PFSK-1 (cell line): ENCODE data around the gene ZC3H12A.

ENCODE experiments used
- FOXP2 ChIP-seq: optimal IDR thresholded peaks from 2 replicates; pipeline ENCODE3; 2011; ENCODE audit warnings: borderline replicate concordance, control low read depth, inconsistent platforms; ENCODE audit not compliant: insufficient read depth; ENCODE audit errors: extremely low read length, extremely low read depth
- POLR2AphosphoS5 ChIP-seq: IDR thresholded peaks from 2 replicates; pipeline ENCODE4 v1.6.1; 2012; ENCODE audit warnings: low read depth, mild to moderate bottlenecking, control low read depth, low read length, moderate library complexity
- REST ChIP-seq, 2 experiments: IDR thresholded peaks; 2 replicates each; pipeline versions ENCODE4 v1.6.1 to v1.8.0; 2011 to 2012; ENCODE audit warnings: low read depth in 2 of 2, low read length in 2 of 2, control low read depth in 1 of 2, inconsistent platforms in 1 of 2, mild to moderate bottlenecking in 1 of 2, moderate library complexity in 1 of 2; ENCODE audit not compliant: insufficient read depth in 1 of 2
- SIN3A ChIP-seq: IDR thresholded peaks from 2 replicates; pipeline ENCODE4 v1.6.1; 2012; ENCODE audit warnings: mild to moderate bottlenecking, low read length, moderate library complexity, borderline replicate concordance; ENCODE audit not compliant: insufficient read depth
- TAF1 ChIP-seq: IDR thresholded peaks from 2 replicates; pipeline ENCODE4 v1.6.1; 2012; ENCODE audit warnings: low read length, control low read depth, borderline replicate concordance; ENCODE audit not compliant: insufficient read depth

The ZC3H12A gene

GRCh38 chr1:37517569-37517968 lies 43.2 kb downstream of the ZC3H12A start:
- TF ChIP-seq SIN3A (no peak), POLR2AphosphoS5 (no peak), FOXP2 (no peak), REST (IDR thresholded peaks at IDR 0.05; ENCODE audit: insufficient read depth in 1 of 2, low read depth in 2 of 2, low read length in 2 of 2) (no peak), TAF1 (no peak)

- TF ChIP-seq SIN3A (no peak), POLR2AphosphoS5 (no peak), FOXP2 (no peak), TAF1 (no peak), REST (IDR thresholded peaks at IDR 0.05; ENCODE audit: insufficient read depth in 1 of 2, low read depth in 2 of 2, low read length in 2 of 2) (no peak)
These were observed 45.2 kb downstream of the ZC3H12A start for GRCh38 chr1:37519613-37520012.

GRCh38 chr1:37533317-37534093 lies 59.1 kb downstream of the ZC3H12A start:
- TF ChIP-seq REST (IDR thresholded peaks at IDR 0.05; ENCODE audit: insufficient read depth in 1 of 2, low read depth in 2 of 2, low read length in 2 of 2) (no peak), TAF1 (no peak), POLR2AphosphoS5 (no peak), FOXP2 (no peak), SIN3A (no peak)
